EL (cell line): ENCODE measurements around the gene GEMIN5.
A peak's percentile ranks its signal among the peaks of the same experiment; 100 is the strongest.
"Not testable (repeated sequence)": the region's sequence is repeated elsewhere in the genome, so short reads cannot be mapped to it uniquely, and the experiment has no call there.

Source experiments
- DNase-seq: peaks from one replicate; pipeline ENCODE4 v3.0.0-alpha.2; 2016

GEMIN5 gene

DNA sequence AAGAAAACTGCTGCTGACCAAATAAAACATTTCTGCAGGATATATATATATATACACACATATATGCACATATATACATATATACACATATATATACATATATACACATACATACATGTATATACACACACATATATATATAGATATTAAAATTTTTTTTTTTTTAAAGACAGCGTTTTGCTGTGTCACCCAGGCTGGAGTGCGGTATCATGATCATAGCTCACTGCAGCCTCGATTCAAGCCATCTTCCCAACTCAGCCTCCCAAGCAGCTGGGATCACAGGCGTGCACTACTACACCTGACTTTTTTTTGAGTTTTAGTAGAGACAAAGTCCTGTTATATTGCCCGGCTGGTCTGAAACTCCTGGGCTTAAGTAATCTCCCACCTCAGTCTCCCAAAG lies 5.5 kb upstream of the GEMIN5 start:
- DNase-seq: no peak

DNA sequence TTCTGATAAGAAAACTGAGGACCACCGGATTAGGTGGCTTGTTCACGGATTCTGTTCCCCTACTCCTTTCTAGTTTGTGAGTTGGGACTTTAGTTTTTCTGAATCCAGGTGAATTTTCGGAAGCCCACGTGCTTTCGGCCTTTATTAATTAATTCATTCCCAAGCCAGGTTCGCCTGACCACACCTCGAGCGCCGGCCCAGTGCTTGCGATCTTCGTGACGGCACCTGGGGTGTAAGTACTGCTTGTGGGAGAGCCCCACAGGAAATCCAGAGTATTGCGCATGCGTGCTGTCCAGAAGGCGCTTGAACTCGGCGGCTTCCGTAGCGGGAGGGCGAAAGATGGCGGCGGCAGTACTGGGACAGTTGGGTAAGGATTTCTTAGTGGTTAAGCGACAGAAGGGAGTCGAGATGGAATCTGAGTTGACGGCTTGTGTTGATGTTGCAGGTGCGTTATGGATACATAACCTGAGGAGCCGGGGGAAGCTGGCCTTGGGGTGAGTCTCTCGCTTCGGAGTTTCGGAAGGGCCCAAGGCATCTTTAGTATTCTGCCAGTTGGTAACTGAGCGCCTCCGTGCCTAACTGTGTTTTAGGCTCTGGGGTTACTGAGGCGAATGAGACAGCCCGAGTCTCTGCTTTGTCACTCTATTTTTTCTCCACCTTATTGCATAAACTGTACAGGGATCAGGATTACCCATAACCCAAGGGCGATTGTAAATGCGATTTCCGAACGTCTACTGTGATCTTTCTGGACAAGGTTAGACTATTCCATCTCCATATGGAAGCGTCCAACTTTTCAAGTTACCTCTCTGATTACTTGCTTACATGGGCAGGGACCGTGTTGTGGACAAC lies 3.0 kb upstream of the GEMIN5 start, which contains the start of gene MRPL22:
Gene MRPL22 (plus strand): TSS at position 302 of the 849 bp plus-strand sequence. CDS start 38 bp downstream, at position 340.
- DNase-seq: peak; percentile 91

DNA sequence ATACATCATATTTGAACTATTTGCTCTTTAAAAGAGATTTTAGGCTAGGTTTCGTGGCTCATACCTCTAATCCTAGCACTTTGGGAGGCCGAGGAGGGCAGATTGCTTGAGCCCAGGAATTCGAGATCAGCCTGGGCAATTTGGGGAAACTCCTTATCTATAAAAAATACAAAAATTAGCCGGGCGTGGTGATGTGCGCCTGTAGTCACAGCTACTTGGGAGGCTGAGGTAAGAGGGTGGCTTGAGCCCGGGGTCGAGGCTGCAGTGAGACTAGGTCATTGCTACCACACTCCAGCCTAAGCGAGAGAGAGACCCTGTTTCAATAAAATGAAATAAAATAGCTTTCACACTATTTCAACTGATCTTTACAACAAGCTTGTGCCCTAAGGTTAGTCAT lies 2.4 kb upstream of the GEMIN5 start:
- DNase-seq: no peak

DNA sequence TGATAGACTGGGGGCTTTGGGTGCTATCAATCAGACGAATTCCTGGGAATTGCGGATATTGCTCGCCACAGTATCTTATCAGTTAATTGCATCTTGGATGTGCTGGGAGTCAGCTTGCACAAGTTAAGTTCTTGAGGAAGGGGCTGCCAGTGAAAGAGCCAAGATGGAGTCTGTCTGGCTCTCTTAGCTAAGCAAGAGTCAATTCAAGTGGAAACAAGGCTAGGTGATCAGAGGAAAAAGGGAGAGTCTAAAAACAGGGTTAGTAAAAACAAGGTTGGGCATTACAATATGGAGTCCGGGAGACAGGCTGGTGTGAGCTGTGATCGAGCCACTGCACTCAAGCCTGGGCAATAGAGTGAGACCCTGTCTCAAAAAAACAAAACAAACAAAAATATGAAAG lies 1.4 kb upstream of the GEMIN5 start:
- not testable (repeated sequence) for DNase-seq

DNA sequence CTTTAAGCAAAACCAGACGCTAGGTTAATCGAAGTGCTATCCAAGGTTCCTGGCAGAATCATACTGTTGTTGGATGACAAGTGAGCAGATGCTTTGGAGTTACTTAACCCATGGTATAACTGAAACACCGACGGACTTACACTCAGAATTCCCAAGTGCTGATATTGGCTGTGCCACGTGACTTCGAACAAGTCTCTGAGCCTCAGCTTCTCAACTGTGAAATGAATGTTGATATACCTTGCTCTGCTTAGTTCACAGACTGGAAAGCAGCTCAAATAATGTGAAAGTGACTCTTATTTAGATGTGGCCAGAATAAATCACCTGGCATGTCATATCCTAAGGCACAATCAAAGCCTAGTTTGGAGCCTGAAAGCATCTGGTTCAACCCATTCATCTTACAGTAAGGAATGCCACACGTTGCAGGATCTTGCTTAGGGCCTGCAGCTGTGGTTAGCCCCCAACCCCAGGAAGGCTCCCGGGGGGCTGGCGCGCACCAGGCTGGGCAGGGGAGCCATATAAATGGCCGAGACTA lies 759 bp downstream of the GEMIN5 start:
- DNase-seq: peak; percentile 5

DNA sequence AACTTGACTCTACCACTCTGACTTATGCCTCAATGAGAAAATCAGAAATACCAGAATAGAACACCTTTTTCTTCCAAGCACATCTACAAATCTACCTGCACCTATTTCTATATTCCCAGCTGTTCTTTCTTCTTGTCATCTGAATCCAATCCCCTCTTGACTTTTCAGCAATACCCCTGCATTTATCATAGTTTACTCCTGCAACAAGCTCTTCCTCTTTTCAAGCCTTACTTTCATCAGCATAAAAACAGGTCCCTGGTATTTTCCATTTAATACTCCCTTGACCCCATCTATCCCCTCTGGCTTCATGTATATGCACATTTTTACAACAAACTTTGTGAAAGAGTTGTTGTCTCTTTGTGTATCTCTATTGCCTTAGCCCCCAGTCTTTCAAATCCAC lies 3.1 kb downstream of the GEMIN5 start:
- DNase-seq: no peak

DNA sequence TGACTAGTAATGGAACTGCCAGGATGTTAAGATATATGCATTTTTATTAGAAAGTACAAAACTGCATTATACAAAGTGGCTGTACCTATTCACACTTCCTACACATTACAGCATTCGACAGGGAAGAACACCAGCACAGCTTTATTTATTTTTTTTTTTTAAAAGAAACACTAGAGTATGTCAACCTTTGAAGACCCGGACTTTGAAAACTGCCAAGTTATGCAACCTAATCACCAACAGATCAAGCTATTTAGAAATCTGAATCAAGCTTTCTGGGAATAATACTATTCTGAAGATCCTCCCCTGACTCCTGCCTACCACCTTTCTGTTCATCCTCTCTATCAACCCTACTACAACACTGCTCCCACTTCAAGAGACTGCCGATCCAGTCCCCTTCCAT lies 4.5 kb downstream of the GEMIN5 start:
- DNase-seq: no peak

DNA sequence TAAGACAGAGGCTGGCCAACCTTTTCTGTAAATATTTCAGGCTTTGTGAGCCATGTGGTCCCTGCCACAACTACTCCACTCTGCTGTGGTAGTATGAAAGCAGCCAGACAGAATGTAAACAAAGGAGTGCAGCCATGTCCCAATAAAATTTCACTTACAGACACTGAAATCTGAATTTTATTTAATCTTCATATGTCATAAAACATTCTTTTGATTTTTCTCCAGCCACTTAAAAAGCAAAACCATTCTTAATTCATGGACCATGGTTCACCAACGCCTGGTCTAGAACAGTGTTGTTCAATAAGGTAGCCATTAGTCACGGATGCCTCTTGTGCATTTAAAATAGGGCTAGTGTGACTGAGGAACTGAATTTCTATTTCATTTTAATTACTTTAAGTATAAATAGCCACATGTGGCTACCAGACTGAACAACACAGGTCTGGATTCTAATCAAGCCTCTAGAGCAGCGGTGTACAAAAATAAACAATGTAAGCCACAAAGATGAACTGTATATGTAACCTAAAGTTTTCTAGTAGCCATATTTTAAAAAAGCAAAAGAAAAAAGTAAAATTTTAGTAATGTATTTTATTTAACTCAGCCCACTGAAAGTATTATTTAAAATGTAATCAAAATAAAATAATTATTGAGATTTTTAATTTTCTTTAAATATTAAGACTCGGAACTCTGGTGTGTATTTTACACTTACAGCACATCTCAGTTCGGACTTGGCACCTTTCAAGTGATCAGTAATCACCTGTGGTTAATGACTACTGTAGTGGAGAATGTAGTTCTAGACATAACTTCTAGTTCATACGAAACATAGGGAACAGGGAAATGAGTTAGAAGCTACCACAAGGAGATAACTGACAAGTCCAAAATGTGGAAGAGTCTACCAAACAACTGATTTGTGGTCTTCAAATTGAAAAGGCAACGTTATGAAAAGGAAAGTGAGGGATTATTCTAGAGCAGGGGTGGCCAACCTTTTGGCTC lies 14.3 kb downstream of the GEMIN5 start:
- DNase-seq: no peak

DNA sequence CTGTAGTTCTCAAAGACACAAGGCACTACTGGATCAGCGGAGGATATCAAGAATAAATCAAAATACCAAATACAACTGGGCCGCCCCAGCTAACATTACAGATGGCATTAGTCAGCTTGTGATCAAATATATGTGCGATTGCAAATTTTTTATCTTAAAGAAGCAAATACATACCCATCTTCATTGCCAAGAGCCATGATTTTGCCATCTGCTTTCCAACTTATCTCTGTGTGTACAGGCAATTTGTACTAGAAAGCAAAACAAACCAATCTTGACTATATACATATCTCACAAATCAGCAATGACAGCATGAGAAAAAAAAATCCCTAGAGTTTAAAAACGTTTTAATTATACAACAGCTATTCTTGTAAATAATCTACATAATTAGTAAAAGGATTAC lies 20.3 kb downstream of the GEMIN5 start:
- DNase-seq: no peak

DNA sequence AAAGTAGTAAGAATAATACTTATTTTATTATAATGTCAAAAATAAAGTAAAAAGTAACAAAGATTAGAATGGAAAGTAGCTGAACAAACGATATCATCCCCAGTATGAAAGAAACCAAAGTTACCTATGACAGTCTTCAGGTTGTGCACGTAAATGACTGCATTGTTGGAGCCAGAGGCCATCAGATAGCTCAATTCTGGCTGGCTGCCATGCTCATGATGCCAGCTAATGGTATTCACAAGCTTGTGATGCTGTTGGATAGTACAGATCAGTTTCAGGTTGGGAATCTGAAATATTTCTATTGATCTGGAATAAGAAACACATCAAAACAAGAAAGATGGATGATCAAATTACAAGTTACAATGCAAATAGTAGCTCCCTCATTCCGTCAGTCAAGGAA lies 21.1 kb downstream of the GEMIN5 start:
- DNase-seq: no peak

DNA sequence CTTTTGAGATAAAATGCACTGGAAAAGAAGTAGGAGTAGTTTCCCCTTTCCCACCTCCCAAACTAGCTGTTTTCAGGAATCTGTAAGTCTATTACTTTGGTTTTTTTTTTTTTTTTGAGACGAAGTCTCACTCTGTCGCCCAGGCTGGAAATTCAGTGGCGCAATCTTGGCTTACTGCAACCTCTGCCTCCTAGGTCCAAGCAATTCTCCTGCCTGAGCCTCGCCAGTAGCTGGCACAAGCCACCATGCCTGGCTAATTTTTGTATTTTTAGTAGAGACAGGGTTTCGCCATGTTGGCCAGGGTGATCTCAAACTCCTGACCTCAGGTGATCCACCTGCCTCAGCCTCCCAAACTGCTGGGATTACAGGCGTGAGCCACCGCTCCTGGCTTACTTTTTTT lies 32.4 kb downstream of the GEMIN5 start:
- DNase-seq: not testable (repeated sequence)

DNA sequence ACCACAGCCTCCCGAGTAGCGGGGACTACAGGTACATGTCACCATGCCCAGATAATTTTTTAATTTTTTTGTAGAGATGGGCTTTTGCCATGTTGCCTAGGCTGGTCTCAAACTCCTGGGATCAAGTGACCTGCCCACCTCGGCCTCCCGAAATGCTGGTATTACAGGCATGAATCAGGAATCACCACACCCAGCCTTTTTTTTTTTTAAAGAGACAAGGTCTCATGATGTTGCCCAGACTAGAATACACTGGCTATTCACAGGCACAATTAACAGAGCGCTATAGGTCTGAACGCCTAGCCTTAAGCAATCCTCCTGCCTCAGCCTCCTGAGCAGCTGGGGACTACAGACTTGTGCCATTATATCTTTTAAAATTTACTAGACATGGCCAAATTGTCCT lies 36.1 kb downstream of the GEMIN5 start:
- no peak for DNase-seq

DNA sequence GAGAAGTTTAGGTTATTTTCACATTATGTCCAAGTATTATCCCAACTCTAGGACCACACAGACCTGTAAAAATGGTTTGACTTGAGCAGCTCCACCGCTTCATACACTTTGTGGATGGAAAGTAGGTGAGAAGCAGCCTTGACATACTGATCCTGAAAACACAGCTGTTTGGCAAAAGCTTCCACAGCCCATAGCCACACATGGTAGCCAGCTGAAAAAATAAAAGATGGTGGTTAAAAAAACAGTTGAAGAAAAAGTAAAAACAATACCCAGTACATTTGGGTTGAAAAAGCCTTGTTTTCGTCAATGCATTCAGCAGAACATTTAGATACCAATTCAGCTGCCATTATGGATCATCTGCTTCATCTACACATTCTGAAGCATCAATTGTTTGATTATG lies 36.7 kb downstream of the GEMIN5 start:
- DNase-seq: no peak

DNA sequence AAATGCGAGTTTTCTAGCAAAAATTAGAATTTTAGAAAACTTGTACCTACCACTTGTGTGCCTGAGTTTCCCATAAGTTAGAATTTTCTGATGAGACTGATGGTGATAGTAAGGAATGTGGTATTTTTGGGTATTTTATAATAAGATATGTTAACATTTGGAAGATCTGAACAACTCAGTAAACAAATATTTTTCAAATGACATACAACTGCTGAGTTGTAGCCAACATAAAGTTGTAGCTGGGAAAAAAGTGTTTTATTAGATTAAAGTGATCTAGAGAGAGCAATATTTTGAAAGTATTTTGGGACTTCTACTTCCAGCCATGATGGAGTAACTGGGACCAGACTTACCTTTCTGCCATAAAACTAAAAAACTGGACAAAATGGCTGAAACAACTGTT lies 37.9 kb downstream of the GEMIN5 start:
- no peak for DNase-seq

DNA sequence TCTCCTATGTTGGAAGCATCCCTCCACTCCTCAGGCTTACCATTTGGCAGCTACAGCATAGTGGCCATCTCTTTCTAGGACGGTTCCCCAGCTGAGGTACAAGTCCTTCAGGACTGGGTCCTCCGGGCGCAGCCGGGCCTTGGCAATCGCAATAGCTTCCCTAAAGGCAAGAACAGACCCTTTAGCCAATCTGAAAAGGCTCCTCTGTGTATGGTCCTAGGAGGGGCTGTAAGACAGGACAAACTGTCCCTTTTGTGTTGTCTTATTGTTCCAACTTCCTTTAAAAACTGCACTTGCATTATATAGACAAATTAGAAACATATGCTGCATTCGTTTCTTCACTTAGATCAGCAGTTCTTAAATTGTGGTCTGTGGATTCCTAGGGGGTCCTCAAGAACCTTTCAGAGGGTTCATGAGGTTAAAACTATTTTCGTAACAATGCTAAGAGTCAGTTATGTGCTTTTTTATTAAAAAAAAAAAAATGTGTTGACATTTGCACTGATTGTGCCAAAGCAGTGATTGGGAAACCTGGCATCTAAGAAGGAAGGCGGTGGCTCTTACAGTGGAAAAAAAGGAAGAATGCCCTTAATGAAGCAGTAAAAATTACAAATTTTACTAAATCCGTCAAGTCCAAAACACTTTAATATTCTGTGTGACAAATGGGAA lies 38.7 kb downstream of the GEMIN5 start:
- no peak for DNase-seq

DNA sequence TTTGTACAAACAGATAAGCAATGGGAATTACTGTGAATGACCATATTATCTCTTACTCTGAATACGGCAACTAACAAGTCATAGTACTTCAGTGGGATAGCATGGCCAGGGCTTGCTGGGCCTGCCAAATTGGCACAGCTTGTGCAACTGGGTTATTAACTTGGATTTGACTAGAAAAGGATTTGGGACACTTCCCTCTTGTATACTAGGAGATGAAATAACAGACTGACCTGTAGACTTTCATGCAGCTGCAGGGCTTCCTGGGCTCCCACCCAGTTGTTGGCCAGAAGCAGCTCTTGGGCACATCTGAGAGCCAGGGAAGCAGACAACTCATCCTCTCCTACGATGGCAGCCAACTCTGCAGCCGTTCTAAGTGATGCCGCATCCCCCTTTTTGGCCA lies 39.8 kb downstream of the GEMIN5 start:
- no peak for DNase-seq

DNA sequence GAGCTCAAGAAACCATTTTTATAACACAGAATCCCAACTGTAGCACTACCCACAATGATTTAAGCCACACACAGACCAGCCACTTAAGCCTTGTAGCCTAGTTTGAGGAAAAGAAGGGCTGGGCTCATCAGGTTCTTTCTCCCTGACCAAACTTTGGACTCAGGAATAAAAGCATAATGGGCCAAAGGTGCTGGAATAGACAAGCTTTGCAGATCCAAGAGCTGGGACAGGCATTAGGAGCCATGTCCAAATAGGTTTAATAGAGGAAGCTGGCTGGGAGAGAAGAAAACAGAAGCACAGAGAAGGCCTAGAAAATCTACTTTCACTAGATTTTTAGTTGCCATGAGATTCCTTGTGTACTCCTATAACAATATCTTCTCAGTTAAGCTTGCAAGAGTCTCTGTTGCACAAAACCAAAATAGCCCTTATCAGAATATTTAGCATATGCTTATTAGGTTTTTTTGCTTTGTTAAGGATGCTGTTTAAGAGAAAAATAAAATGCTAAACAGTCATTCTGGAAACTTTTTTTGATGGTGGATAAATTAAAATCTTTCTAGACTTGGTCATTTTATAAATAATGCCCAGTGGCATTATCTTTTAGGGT lies 41.3 kb downstream of the GEMIN5 start:
- no peak for DNase-seq

DNA sequence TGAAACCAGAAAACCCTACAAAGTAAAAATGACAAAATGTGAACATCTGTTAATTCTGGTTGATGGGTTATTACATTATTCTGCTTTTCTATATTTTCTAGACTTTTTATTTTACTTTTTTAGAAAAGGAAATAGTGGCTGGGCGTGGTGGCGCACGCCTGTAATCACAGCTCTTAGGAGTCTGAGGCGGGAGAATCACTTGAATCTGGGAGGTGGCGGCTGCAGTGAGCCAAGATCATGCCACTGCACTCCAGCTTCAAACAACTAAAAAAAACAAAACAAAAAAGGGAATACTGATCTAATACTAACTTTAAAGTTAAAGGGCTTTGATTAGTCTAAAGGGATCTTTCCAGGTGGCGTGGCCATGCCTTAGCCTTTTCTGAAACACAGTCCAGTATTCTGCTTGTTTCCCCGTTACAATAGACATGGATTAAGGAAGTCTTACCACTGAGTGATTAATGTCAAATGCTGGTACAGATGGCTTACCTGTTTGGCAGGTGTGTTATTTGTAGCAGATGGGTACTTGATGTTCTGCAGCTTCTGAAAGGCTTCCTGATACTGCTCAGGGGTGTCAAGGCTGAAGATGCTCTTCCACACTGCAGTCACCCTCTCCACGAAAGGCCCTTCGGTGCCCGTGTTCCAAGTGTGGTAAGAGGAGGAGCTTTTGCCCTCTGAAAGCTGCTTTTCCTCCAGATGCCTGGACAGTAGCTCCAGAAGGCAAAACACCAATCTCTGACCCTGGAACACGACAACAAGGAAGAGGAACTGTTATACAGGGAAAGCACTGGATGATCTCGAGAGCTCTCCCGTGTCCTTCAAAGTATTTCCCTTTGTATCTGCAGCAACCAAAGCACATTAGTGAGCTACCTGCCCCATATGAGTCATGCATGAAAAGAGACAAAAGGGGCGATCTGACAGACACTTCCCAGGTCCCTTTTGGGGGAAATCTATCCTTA lies 42.1 kb downstream of the GEMIN5 start:
- no peak for DNase-seq

DNA sequence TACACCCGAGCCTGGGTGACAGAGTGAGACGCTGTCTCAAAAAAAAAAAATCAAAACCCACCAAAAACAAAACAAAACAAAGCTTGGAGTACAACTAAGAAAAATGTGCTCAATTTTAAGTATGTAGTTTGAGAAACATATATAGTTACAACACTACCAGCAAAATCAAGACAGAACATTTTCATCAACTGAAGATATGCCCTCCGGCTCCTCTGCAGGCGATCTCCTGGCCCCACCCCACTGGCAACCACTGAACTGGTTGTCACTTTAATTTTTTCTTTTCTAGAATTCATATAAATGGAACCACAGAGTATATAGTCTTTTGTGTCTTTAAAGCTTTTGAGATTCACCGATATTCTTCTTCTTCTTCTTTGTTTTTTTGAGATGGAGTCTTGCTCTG lies 44.6 kb downstream of the GEMIN5 start:
- no peak for DNase-seq

DNA sequence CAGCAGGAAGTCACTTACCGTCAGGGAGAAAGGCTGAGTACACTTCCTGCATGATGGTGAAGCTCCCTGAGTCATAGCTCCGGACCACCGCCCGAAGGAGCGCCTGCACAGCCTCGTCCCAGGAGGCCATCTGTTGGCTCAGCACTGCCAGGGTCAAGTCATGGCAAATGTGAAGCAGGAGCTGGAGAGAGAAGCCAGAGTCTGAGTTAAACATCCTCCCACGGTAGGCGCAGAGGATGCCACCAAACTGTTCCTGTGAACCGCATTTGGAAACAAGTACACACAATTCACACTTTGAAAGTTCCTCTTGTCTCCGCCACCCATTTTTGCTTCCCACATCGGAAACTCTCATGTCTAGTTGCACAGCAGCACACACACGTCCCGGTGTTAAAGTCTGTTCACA lies 45.6 kb downstream of the GEMIN5 start:
- no peak for DNase-seq

DNA sequence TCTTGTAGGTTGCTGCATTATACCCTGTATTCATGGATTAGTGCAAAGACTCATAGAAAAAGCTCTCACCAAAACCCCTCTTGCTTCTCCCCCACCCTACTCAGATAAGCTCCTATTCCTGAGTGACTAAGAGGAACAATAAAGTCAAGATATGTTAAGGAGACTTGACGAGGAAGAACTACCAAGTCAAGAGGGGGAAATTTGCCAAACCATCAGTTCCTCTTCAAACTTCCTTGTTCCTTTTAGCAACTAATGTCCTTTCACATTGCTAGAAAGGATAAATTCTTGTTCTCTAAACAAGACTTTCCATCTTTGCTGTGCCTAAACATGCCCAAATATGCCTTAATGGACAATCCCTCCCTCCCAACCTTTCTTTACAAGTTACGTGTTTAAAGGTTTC lies 52.6 kb downstream of the GEMIN5 start:
- DNase-seq: no peak
